ENCODE measurements around the gene CNTNAP2.

GRCh38 chr7:148379677-148380076, 2263.1 kb downstream of the CNTNAP2 start:
- no peak for TF ChIP-seq POLR2AphosphoS5 (IDR thresholded peaks at IDR 0.05; ENCODE audit: borderline replicate concordance, low read depth, low read length)
- TF ChIP-seq EZH2 (IDR thresholded peaks at IDR 0.05) = no peak
